GM21576 (cell line): ENCODE data around the gene SLX4.
"Not testable (repeated sequence)": the region's sequence is repeated elsewhere in the genome, so short reads cannot be mapped to it uniquely, and the experiment has no call there.

ENCODE experiments used
- ATAC-seq: cut with Tn5 transposase; IDR thresholded peaks from one replicate; pipeline ENCODE4 v1.9.1; 2021; ENCODE audit warnings: mild to moderate bottlenecking, moderate library complexity; ENCODE audit not compliant: unreplicated experiment

Gene SLX4, protein sequence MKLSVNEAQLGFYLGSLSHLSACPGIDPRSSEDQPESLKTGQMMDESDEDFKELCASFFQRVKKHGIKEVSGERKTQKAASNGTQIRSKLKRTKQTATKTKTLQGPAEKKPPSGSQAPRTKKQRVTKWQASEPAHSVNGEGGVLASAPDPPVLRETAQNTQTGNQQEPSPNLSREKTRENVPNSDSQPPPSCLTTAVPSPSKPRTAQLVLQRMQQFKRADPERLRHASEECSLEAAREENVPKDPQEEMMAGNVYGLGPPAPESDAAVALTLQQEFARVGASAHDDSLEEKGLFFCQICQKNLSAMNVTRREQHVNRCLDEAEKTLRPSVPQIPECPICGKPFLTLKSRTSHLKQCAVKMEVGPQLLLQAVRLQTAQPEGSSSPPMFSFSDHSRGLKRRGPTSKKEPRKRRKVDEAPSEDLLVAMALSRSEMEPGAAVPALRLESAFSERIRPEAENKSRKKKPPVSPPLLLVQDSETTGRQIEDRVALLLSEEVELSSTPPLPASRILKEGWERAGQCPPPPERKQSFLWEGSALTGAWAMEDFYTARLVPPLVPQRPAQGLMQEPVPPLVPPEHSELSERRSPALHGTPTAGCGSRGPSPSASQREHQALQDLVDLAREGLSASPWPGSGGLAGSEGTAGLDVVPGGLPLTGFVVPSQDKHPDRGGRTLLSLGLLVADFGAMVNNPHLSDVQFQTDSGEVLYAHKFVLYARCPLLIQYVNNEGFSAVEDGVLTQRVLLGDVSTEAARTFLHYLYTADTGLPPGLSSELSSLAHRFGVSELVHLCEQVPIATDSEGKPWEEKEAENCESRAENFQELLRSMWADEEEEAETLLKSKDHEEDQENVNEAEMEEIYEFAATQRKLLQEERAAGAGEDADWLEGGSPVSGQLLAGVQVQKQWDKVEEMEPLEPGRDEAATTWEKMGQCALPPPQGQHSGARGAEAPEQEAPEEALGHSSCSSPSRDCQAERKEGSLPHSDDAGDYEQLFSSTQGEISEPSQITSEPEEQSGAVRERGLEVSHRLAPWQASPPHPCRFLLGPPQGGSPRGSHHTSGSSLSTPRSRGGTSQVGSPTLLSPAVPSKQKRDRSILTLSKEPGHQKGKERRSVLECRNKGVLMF (N-terminal part only)

DNA sequence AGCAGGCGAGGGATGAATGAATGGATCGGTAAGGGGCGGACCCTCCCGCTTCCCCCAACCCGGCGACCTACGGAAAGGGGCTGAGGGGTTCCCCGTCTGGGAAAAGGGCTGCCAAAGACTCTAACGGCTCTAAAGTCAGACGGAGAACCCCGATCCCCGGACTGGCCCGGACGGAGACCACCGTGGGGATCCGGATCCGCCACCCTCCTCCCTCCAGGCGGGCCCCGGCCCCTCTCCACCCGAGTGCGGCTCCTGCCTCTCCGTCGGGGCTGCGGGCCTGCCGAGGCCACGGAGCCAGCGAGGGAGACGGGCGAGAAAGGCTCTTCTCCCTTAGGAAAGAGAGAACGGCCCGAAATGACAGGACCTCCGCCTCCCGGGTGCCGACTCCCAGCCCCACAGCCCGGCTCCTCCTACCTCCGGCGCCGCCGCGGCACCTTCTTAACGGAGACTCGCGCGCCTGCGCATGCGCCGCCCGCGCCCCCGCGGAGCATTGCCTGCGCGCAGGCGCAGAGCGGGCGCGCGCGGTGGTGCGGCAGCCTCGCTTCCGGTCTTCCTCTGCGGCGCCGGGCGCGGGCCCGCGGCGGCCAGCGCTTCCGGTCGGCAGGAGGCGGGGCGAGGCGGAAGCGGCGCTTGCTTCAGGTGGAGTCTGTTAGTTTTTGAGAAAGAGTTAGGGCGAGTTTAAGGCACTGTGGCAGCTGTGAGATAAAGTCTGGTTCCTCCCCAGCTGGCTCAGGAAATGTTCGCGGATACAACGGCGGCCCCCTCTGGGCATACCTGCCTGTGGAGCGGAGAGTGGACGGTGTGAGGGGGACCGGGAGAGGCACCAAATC lies at the start of gene SLX4:
Gene SLX4 (minus strand): TSS at position 461 of the 830 bp plus-strand sequence. CDS start 2,642 bp downstream, outside the sequence.
- ATAC-seq = peak; percentile 67

DNA sequence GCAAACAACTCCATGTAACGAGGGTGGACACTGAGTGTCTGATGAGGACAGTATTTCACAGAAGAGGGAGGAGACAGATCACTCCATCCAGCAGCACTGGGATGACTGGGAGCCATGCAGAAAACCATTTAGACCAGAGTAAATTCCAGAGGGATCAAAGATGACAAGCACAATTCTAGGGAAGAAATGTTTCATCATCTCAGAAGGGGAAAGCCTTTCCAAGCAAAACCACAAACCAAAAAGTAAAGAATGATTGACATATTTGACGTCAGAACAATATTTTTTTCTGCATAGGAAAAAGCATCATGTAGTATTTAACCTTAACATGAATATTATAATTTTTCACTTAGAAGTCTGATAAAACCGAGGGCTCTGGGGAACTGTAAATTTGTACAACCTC lies 47.8 kb upstream of the SLX4 start:
- no peak for ATAC-seq

DNA sequence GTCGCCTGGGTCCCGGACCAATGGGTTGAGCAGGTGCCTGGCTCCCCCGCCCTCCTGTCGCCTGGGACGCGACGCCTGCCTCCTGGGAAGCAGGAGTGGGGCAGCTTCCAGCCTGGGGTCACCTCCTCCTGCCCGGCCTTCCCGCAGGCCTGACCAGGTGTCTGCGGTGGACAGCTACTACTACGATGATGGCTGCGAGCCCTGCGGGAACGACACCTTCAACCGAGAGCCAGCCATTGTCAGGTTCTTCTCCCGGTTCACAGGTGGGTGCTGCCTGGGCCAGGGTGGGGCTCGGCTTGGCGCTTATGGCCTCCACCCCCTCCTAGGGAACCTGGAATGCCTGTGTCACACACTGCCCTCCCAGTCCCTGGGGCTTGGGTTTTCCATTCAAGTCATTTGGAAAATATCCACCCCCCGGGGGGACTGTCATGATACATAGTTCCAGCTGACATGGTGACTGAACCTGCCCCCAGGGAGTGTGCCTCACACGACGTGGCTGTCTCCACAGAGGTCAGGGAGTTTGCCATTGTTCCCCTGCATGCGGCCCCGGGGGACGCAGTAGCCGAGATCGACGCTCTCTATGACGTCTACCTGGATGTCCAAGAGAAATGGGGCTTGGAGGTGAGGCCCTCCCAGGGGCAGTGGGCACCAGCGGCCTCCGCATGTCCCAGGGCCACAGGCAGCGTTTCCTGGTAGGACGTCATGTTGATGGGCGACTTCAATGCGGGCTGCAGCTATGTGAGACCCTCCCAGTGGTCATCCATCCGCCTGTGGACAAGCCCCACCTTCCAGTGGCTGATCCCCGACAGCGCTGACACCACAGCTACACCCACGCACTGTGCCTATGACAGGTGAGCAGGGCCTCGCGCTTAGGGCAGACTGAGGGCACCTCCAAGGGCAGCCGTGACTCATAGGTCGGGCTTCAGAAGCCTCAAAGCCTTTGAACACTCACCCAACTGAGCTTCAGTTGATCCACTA lies 45.4 kb upstream of the SLX4 start:
- no peak for ATAC-seq

DNA sequence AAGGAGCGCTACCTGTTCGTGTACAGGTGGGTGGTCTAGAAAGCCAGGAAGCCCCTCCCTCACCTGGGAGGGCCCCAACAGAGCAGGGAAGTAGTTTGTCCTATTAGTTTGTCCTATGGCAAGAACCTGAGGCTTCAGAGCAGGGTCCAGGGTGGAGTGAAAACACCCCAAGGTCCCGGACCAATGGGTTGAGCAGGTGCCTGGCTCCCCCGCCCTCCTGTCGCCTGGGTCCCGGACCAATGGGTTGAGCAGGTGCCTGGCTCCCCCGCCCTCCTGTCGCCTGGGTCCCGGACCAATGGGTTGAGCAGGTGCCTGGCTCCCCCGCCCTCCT lies 44.7 kb upstream of the SLX4 start:
- ATAC-seq = not testable (repeated sequence)

DNA sequence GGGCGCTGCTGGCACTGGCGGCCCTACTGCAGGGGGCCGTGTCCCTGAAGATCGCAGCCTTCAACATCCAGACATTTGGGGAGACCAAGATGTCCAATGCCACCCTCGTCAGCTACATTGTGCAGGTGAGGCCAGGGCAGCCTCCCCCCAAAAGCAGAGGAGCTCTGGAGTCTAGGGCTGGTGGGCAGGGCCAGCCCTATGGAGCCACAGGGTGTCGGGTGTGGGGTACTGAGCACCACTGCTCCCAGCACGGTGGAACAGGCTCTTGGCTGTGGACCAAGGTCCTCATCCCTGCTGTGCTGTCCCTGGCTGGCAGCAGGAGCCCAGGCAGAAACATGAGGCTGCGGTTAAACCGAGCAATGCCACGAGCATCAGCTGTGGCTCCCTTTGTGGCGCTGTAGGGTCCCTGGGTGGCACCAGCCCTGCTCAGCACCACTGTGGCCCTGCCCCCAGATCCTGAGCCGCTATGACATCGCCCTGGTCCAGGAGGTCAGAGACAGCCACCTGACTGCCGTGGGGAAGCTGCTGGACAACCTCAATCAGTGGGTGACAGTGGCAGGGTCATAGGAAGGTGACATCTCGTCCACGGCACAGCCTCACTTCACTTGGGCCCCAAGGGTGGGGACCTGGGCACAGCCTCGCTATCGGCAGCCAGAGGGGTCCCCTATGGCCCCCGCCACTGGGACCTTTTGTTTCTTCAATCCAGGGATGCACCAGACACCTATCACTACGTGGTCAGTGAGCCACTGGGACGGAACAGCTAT lies 44.2 kb upstream of the SLX4 start:
- ATAC-seq = no peak

DNA sequence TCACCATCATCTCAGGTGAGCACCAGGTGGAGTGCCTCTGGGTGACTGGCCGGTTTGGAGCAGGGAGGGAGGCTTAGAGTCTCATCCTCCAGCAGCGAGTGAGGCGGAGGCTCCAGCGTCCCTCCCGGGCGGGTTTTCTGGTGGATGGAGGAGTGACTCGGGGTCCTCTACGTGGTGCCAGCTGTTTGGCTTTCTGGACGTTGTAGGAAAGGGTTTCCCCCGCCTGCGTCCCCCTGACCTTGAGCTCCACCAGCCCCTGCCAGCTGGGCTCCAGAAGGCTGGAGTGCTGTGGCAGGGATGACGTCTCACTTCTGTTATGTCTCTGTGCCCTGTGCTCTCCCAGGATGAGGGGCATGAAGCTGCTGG lies 43.6 kb upstream of the SLX4 start:
- ATAC-seq = no peak

DNA sequence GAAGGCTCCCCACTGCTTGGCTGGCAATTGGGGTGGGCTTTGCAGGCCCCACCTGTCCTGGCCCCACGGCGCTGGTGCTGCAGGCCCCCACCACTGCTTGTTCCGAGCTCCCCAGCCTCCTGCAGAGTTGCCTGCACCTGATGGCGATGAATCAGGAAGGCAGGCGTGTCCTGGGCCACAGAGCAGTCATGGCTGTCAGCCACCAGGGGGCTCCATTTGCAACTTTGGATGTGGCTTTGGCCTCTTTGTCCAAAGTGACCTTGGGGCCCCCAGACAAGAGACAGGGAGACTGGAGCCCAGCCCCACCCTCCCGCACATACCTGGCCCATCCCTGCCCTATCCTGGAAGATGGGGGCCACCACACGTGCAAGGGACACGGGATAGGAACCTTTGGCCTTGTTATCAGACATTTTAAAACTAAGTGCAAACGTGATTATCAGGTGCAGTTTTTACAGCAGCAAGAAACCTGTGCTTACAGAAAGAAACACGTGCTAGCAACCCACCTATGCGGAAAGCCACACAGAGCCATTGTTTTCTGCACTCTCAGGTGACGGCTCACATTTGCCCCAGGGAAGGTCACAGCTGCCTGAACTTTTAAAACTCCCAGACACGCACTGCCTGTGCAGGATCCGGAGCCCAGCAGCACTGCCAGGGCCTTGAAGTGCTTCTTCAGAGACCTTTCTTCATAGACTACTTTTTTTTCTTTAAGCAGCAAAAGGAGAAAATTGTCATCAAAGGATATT lies 43.0 kb upstream of the SLX4 start, which contains the start of gene DNASE1:
Gene DNASE1 (plus strand): TSS at position 443 of the 743 bp plus-strand sequence. CDS start 683 bp downstream, outside the sequence.
- no peak for ATAC-seq

DNA sequence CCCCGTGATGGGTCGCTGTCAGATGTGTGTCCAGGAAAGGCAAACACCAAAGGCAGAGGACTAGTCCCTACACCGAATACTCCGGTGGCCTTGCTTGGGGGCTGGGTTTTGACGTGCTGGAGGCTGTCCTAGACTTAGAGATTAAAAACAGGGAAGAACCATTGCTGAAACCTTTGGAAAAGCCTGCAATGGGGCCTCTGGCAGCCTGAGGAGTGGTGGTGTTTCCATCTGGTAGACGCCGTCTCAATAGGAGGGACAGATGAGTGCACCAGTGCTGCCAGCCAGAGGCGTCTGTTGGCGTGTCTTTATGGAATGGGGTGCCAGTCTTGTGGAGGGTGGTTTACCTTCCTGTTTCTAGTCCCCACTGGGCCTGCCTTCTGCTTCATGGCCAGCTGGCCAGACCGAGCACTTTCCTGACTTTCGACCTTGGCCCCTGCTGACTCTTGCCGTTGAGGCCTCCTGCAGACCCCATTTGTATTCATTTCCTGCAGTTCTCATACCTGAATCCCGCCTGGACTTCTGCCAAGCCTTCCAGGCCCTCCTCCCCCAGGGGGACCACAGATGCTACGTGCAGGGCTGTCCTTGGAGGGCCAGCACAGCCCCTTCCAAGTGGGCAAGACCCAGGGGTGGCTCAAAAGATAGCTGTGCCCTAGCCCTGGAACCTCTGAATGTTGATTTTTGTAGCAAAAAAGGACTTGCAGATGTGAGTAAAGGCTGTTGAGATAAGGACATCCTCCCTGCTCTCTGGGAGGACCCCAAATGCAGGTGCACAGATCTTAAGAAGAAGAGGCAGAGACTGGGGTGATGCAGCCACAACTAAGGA lies 41.2 kb upstream of the SLX4 start:
- ATAC-seq = no peak

DNA sequence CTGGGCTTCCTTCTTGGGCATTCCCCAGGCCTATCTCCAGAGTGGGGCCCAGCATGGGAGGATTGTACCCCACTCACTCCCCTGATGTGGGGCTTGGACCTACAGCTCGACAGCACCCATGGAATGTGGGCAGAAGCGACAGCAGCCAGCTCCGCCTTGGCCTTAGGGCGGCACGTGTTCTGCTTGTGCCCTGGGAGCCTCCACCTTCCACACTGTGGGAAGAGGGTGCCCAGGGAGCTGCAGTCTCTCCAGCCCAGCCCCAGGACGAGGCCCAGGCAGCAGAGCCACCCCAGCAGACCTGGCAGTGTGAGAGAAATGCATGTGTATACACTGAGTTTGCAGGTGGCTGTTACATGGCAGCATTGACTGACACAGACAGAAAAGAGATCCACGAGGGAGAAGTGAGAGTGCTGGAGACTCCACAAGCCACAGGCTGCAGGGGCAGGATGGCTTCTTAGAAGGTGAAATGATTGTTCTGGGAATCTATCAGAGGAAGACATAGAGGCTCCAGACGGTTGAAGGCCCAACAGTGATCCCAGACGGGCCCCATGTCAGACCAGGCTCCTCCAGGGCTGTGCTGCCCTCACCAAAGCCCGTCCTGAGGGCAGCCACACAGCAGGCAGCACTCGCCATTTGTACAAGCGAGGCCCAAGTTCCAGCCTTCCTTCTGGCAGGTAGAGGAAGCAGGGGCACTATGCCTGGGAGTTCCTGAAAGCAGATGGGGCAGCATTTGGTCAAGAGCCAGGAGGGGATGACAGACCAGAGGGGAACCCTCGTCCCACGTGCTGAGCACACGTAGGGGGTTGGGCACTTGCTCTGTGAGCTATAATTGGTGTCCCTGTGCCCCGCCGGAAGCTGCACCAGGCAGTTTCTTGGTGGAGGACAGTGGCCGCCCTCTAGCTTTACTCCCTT lies 40.3 kb upstream of the SLX4 start:
- no peak for ATAC-seq

DNA sequence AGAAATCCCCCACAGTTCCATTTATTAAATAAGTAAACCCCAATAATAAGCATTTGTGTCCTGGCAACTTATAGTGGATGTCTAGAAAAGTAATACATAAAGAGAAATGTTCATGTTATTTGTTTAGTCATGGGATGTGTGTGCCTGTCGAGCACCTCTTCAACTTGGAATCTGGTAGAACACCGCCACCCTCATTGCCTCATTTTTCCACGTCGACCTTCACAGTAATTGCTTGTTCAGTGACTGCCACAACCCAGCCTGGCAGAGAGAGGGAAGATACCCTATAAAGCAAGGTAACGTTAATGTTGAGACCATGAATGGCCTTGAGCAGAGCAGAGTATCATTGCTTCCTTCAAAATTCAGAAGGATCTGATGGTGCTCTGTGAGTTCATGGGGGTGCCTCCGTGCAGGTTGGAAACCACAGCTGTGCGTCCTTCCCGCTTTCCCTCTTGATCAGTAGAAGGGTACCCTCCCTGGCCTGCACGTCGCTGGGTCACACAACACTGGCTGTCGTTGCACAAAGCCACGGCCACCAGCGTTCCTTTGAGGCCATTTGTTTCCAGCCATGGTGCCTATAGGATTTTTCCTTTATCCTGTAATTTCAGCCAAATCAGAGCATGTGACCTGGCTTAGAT lies 39.3 kb upstream of the SLX4 start:
- no peak for ATAC-seq

DNA sequence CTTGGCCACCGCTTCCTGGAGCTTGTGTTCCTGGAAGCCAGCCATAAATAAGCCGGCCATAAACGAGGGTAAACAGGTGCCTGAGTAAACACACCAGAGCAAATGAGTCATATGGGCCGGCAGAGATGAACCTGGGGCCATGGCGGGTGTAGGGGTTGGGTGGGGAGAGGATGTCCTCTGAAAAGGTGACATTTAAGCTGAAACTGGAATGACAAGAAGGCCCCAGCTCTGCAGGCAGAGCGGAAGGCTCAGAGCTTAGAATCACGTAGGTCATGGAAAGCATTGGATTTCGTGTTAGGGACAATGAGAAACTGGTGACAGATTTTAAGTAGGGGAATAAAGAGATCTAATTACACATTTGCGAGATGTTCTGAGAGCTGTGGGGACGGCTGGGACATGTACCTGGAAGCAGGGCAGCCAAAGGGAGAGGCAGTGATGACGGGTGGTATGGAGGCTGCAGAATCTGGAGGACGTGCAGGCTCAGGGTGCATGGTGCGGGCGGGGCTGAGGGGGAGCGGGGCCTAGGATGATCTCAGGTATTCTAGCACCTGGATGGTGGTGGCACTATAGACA lies 35.0 kb upstream of the SLX4 start:
- ATAC-seq = no peak

DNA sequence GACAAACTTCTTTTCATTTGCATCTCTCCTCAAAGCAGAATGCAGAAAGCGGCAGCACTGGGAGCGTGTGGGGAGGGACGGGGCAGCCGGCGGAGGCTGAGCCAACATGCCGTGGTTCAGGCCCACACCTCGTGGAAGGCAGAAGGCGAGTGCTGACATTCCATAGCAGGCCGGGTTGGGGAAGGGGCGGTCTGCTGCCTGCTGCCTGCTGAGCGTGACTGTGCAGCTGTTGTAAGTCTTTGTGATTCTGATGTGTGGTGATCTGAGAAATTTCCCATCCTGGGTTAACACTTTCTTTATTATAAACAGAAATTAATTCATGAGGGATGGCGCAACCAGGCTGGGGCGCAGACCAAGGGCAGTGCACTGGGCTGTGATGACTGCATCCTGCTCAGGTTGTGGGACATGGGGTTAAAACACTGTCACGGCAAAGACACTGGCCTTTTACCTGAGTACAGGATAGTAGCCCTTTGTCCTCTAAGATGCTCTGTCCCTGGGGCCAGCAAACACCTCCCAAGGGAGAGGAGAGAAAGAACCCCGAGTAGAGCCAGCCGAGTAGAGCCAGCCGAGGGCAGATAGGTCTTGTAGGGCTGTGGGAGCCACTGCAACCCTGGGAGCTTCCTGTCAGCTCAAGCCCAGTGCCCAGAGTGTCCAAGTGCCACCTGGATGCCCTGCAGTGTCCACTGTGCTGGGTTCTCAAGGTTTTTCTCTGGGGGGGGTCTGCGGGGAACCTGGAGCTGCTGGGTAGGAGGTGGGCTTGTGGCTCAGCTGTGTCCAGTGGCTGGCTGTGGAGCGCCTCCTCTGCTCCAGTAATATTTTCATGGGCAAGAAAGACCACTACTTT lies 34.3 kb upstream of the SLX4 start:
- no peak for ATAC-seq

DNA sequence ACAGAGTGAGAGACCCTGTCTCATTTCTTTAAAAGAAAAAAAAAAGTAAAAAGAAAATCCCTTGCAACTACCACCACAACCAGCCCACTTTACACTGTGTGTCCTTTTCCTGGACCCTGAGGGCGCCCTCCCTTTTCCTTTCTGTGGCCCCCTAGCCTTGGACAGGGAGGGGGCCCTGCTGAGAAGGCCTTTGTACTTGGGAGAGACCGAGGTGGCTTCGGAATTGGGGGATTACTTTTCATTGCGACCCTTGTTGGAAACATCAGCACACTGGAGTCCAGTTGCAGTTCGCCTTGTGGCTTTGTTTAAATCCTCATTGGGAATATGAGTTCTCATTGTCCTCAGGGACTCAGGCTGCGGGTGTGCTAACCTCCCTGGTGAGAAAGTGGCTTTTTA lies 33.7 kb upstream of the SLX4 start:
- ATAC-seq = no peak

DNA sequence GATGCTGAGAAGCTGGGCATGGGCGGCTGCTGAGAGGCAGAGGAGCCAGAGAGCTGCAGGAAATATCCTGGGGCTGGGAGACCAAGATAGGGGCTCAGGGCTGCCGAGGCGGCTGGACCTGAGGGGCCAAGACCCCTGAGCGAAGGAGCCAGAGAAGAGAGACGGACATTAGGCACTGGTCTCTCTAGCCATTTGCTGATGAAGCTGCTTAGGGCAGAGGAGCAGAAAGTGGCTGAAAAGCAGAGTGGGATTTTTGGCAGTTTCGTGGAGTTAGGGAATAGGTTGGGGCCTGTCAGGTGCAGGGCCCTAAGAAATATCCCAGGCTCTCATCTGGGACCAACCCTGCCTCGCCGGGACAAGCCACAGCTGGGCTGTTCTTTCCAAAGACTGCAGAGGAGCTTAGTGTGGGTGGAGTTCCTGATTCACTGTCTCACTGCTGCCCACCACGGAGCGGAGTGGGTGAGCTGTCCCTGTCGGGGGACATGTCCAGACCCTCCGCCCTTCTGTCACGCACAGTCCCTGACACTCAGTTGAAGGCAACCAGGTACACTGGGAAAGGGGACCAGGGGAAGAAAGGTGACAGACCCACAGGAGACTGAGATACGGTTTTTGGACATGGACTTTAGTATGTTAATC lies 31.8 kb upstream of the SLX4 start:
- ATAC-seq = no peak
